Natural killer cell (primary cell): Measurements from ENCODE around the gene OOSP4A. TPM values are rescaled to one million over a fixed set of nuclear protein-coding genes. Genes with fewer than 3 reads are reported as not detected.

ENCODE experiments used
- ATAC-seq, 3 donors: fragments of 150-1000 bp in 2 of 3; fragments of 200-7000 bp in 1 of 3; cut with Tn5 transposase; 1 replicate in 1 of 3; 2 replicates in 2 of 3; pipeline ENCODE4 v1.10.0; 2021; ENCODE audit warnings: mild to moderate bottlenecking in 2 of 3, moderate library complexity in 2 of 3
- DNase-seq, 2 donors: peaks; one replicate each; pipeline versions ENCODE4 v3.0.0 to v3.0.0-alpha.2; 2013 to 2021; ENCODE audit warnings: mixed read lengths in 1 of 2
- H3K27ac ChIP-seq: one replicate; pipeline ENCODE4 v1.5.1; 2013; ENCODE audit warnings: mild to moderate bottlenecking, low read length
- H3K27me3 ChIP-seq: one replicate; pipeline ENCODE4 v1.6.1; 2013; ENCODE audit warnings: low read length; ENCODE audit not compliant: control insufficient read depth, insufficient read depth
- H3K36me3 ChIP-seq: one replicate; pipeline ENCODE4 v1.6.1; 2013; ENCODE audit warnings: low read length; ENCODE audit not compliant: control insufficient read depth, insufficient read depth
- H3K4me1 ChIP-seq: one replicate; pipeline ENCODE4 v1.6.1; 2013; ENCODE audit warnings: low read length; ENCODE audit not compliant: control insufficient read depth, insufficient read depth
- H3K4me3 ChIP-seq: one replicate; pipeline ENCODE4 v1.5.1; 2013; ENCODE audit warnings: low read length
- H3K9me3 ChIP-seq: one replicate; pipeline ENCODE4 v1.6.1; 2013; ENCODE audit warnings: low read length; ENCODE audit not compliant: control insufficient read depth, insufficient read depth
- H3K27ac Mint-ChIP-seq, 2 donors: one replicate each; pipeline ENCODE4 v1.8.0; 2022; ENCODE audit warnings: mild to moderate bottlenecking in 2 of 2, mixed read lengths in 2 of 2, moderate library complexity in 1 of 2
- H3K27me3 Mint-ChIP-seq, 2 donors: one replicate each; pipeline ENCODE4 v1.8.0; 2022; ENCODE audit warnings: low read depth in 2 of 2, mixed read lengths in 2 of 2
- H3K36me3 Mint-ChIP-seq: one replicate; pipeline ENCODE4 v1.8.0; 2022; ENCODE audit warnings: mixed read lengths
- H3K4me1 Mint-ChIP-seq, 2 donors: one replicate each; pipeline ENCODE4 v1.8.0; 2022; ENCODE audit warnings: mixed read lengths in 2 of 2
- H3K4me3 Mint-ChIP-seq: one replicate; pipeline ENCODE4 v1.8.0; 2022; ENCODE audit warnings: mild to moderate bottlenecking, moderate library complexity, mixed read lengths
- H3K9me3 Mint-ChIP-seq, 2 donors: one replicate each; pipeline ENCODE4 v1.8.0; 2022; ENCODE audit warnings: mixed read lengths in 2 of 2
- WGBS: methylation state at CpG from one replicate; pipeline ENCODE4 v1.1.7; 2013; ENCODE audit warnings: missing lambda C conversion rate; ENCODE audit not compliant: insufficient coverage; 5-methylcytosine and 5-hydroxymethylcytosine counted together
- intact Hi-C: fragments of 100-400 bp; cut with micrococcal nuclease; formaldehyde crosslinking; loops from one replicate; pipeline ENCODE4 v1.14.2; 2022
- total RNA-seq, 4 donors: library from RNA; stranded (reverse); fragments of 120-200 nt in 1 of 4; gene quantifications; one replicate each; pipeline versions ENCODE4 v1.2.3 to v1.2.4, GENCODE V29; 2013 to 2022
- TF ChIP-seq, protein P1 (sequence below): fragments of 200-600 bp; IDR thresholded peaks from one replicate; pipeline ENCODE4 v1.8.0; 2022; ENCODE audit warnings: antibody characterized with exemption

OOSP4A gene
- total RNA-seq, 3 donors from 2014 or later (not counting 1 experiment from before 2014, with no cell fraction given), result not detected

DNA sequence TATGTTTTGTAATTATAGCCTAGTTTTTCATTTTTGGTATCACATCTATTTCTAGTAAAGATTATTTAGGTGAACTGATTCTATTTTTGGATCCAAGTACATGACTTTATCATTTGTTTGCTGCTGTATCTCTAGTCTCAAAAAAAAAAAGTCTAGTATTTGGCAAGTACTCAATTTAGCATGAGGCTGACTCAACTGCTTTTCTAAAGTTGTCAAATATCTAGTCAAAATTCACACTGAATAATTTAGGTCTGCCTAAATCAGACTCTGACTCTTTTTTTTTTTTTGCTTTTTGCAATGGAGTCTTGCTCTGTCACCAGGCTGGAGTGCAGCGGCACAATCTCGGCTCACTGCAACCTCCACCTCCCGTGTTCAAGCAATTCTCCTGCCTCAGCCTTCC lies 2.4 kb downstream of the OOSP4A start:
- Histone ChIP-seq H3K4me3 (no peak overlapping the region), H3K27me3 (no peaks in the 10 kb centered on the region), H3K4me1 (no peaks in the 10 kb centered on the region), H3K27ac (no peak overlapping the region), H3K36me3 (no peaks in the 10 kb centered on the region), H3K9me3 (no peaks in the 10 kb centered on the region)
- intact Hi-C loops, result no loop called here
- H3K27me3 Mint-ChIP-seq, result peaks cover 0 to 6% of the 10 kb centered on the region in 2 donors
- no peak overlapping the region for H3K27ac Mint-ChIP-seq
- no peak for DNase-seq
- H3K9me3 Mint-ChIP-seq, result no peaks in the 10 kb centered on the region
- ATAC-seq, result no peak
- H3K4me1 Mint-ChIP-seq, result no peaks in the 10 kb centered on the region
- no peaks in the 10 kb centered on the region for H3K36me3 Mint-ChIP-seq
- TF ChIP-seq, protein P1, sequence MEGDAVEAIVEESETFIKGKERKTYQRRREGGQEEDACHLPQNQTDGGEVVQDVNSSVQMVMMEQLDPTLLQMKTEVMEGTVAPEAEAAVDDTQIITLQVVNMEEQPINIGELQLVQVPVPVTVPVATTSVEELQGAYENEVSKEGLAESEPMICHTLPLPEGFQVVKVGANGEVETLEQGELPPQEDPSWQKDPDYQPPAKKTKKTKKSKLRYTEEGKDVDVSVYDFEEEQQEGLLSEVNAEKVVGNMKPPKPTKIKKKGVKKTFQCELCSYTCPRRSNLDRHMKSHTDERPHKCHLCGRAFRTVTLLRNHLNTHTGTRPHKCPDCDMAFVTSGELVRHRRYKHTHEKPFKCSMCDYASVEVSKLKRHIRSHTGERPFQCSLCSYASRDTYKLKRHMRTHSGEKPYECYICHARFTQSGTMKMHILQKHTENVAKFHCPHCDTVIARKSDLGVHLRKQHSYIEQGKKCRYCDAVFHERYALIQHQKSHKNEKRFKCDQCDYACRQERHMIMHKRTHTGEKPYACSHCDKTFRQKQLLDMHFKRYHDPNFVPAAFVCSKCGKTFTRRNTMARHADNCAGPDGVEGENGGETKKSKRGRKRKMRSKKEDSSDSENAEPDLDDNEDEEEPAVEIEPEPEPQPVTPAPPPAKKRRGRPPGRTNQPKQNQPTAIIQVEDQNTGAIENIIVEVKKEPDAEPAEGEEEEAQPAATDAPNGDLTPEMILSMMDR, result no peak
- WGBS, result 88% methylated on average over 3 of the region's 3 CpGs
- H3K4me3 Mint-ChIP-seq, result no peak overlapping the region

DNA sequence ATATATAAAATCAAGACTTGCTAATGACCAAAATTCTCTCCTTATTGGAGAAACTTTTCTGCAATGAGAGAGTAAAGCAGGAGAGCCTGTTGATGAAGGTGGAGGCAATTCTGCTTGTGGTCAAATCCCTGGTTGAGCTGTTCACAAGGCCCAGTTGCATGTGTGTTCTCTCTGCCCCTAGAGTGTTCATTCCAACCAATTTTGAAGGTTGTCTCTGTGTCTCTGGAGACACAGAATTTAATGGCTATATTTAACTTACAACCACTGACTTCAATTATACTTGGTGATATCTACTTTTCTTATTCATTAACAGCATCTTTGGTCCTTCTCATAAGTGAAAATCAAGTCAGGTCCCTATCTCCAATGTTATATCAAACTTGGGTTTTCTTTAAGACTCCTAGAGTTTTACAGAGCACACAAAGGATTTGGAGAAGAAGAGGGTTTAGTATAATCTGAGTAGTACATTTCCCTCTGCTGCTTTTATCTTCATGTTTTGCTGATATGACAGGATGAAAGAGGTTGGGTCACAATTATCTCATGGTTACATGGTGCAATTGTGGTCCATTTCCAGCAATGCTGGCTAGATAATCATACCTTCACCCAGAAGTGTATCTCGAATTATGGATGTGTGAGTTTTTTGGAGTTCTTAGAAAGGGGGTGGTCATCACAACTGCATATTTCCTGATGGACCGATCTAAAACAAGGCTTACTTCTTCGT lies 4.0 kb downstream of the OOSP4A start:
- ATAC-seq (peak in 1 of 3 donors; percentile 61), DNase-seq (no peak)
- H3K36me3 ChIP-seq, result no peaks in the 10 kb centered on the region
- H3K9me3 ChIP-seq, result no peaks in the 10 kb centered on the region
- intact Hi-C loops, result no loop called here
- Mint-ChIP-seq H3K27me3 (peaks cover 0 to 6% of the 10 kb centered on the region in 2 donors), H3K36me3 (no peaks in the 10 kb centered on the region), H3K4me3 (no peak overlapping the region), H3K4me1 (no peaks in the 10 kb centered on the region), H3K9me3 (no peaks in the 10 kb centered on the region), H3K27ac (no peak overlapping the region)
- H3K4me1 ChIP-seq, result no peaks in the 10 kb centered on the region
- TF ChIP-seq, protein P1, result no peak
- WGBS, result 78% methylated on average over 2 of the region's 3 CpGs
- no peak overlapping the region for H3K27ac ChIP-seq
- no peak overlapping the region for H3K4me3 ChIP-seq
- H3K27me3 ChIP-seq, result no peaks in the 10 kb centered on the region

DNA sequence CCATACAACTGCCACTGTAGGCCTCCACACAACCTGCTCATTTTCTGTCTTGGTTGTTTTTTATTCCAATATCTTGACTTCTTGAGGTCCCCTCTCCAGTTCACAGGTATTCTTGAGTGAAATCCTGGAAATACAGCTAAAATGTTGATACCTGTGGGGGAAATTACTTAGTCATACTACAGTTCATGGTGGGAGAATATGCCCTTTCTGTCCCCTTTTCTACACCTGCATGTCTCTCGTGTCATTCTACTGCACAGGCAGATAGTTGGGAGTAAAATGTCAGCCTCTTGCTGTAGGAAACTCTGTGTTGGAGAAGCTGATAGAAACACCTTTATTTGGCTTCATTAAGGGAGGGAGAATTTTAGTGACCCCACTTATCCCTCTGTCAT lies 4.6 kb downstream of the OOSP4A start:
- Mint-ChIP-seq H3K27ac (no peak overlapping the region), H3K36me3 (no peaks in the 10 kb centered on the region), H3K4me3 (no peak overlapping the region), H3K9me3 (no peaks in the 10 kb centered on the region), H3K27me3 (peaks cover 0 to 6% of the 10 kb centered on the region in 2 donors), H3K4me1 (no peaks in the 10 kb centered on the region)
- H3K9me3 ChIP-seq, result no peaks in the 10 kb centered on the region
- H3K4me1 ChIP-seq, result no peaks in the 10 kb centered on the region
- intact Hi-C loops, result no loop called here
- H3K27me3 ChIP-seq, result no peaks in the 10 kb centered on the region
- 80% methylated on average over 1 of the region's 1 CpG for WGBS
- no peak overlapping the region for H3K27ac ChIP-seq
- no peak overlapping the region for H3K4me3 ChIP-seq
- no peaks in the 10 kb centered on the region for H3K36me3 ChIP-seq
- no peak for DNase-seq
- TF ChIP-seq, protein P1, result no peak
- ATAC-seq, result no peak

DNA sequence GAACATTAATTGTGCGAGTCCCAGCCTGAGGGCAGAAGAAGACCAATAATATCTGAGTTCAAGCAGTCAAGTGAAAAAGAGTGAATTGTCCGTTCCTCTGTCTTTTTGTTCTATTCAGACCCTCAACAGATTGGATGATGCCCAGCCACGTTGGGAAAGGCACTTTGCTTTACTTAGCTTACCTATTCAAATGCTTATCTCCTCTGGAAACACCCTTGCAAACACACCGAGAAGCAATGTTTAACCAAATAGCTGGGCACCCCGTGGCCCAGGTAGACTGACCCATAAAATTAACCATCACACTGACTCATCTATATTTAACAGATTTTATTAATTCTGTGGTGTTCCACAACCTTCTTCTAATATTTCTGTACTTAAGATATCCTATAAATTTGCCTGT lies 9.3 kb downstream of the OOSP4A start:
- Mint-ChIP-seq H3K4me3 (no peak overlapping the region), H3K27me3 (no peaks in the 10 kb centered on the region), H3K27ac (no peak overlapping the region), H3K36me3 (no peaks in the 10 kb centered on the region), H3K4me1 (no peaks in the 10 kb centered on the region), H3K9me3 (no peaks in the 10 kb centered on the region)
- Histone ChIP-seq H3K9me3 (no peaks in the 10 kb centered on the region), H3K27me3 (no peaks in the 10 kb centered on the region), H3K27ac (no peak overlapping the region), H3K4me1 (no peaks in the 10 kb centered on the region), H3K36me3 (no peaks in the 10 kb centered on the region), H3K4me3 (no peak overlapping the region)
- intact Hi-C loops, result no loop called here
- ATAC-seq (no peak), DNase-seq (no peak)
- TF ChIP-seq, protein P1, result no peak
- 88% methylated on average over 5 of the region's 5 CpGs for WGBS
